Duodenal mucosa (tissue), 2 donors: ENCODE results near the gene WLS.

Source experiments
- H3K27ac ChIP-seq: one replicate; pipeline ENCODE4 v1.7.0; 2013; ENCODE audit warnings: low read depth, low read length
- H3K27me3 ChIP-seq, 2 donors: one replicate each; pipeline ENCODE4 v1.7.0; 2013; ENCODE audit warnings: low read length in 2 of 2, control low read depth in 1 of 2; ENCODE audit not compliant: insufficient read depth in 2 of 2, control insufficient read depth in 1 of 2
- H3K36me3 ChIP-seq, 2 donors: one replicate each; pipeline ENCODE4 v1.7.0; 2013; ENCODE audit warnings: low read length in 2 of 2, control low read depth in 1 of 2; ENCODE audit not compliant: insufficient read depth in 2 of 2, control insufficient read depth in 1 of 2
- H3K4me1 ChIP-seq, 2 donors: one replicate each; pipeline ENCODE4 v1.7.0; 2013; ENCODE audit warnings: low read length in 2 of 2, control low read depth in 1 of 2; ENCODE audit not compliant: insufficient read depth in 2 of 2, control insufficient read depth in 1 of 2
- H3K4me3 ChIP-seq, 2 donors: one replicate each; pipeline ENCODE4 v1.7.0; 2013; ENCODE audit warnings: low read length in 2 of 2, low read depth in 1 of 2
- H3K9ac ChIP-seq, 2 donors: one replicate each; pipeline ENCODE4 v1.7.0; 2013; ENCODE audit warnings: low read length in 2 of 2, low read depth in 1 of 2
- H3K9me3 ChIP-seq, 2 donors: one replicate each; pipeline ENCODE4 v1.7.0; 2013; ENCODE audit warnings: low read length in 2 of 2, control low read depth in 1 of 2; ENCODE audit not compliant: control insufficient read depth in 1 of 2

Gene WLS

DNA sequence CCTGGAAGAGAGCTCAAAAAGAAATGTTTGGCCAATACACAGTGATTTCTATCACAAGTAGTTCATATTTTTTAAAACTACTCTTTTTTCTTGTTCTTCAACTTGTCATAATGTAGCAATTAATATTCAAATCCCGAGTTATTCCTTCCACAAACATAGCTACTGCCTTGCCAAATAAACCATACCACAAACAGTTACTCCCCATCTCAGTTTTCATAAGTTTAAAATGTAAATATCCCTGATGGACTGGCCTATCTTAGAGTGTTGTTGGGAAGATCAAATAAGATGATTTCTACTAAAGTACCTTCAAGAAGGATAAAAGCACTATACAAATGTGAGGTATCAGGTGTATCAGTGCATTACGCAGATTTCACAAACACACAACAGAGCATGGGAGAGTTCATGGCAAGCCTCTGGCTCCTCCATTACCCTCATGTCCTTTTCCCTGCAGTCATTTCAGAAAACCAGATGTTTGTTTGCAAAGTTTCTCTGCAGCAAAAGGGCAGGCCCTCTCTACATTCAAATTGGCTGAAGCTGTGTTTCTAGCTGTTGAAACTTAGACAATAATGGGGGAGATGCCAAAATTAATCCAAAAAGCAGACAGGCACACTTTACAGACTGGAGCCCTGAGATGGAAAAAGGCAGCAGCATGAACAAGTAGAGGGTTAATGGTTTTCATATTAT is 16.1 kb downstream of the WLS start:
- no peak overlapping the region for H3K9ac ChIP-seq
- no peaks in the 10 kb centered on the region for H3K36me3 ChIP-seq
- no peak overlapping the region for H3K27ac ChIP-seq
- no peaks in the 10 kb centered on the region for H3K9me3 ChIP-seq
- H3K4me1 ChIP-seq, result peaks cover 3 to 15% of the 10 kb centered on the region in 2 donors
- H3K27me3 ChIP-seq, result no peaks in the 10 kb centered on the region
- H3K4me3 ChIP-seq, result no peak overlapping the region

- H3K27me3 ChIP-seq, result no peaks in the 10 kb centered on the region
- H3K36me3 ChIP-seq, result no peaks in the 10 kb centered on the region
- peaks cover 3 to 15% of the 10 kb centered on the region in 2 donors for H3K4me1 ChIP-seq
- no peaks in the 10 kb centered on the region for H3K9me3 ChIP-seq
- no peak overlapping the region for H3K4me3 ChIP-seq
- no peak overlapping the region for H3K27ac ChIP-seq
- no peak overlapping the region for H3K9ac ChIP-seq
Observed at GRCh38 chr1:68213843-68214242, 18.5 kb downstream of the WLS start.

- no peak overlapping the region for H3K9ac ChIP-seq
- peaks cover 3 to 15% of the 10 kb centered on the region in 2 donors for H3K4me1 ChIP-seq
- H3K9me3 ChIP-seq, result no peaks in the 10 kb centered on the region
- H3K27ac ChIP-seq, result no peak overlapping the region
- H3K27me3 ChIP-seq, result no peaks in the 10 kb centered on the region
- no peaks in the 10 kb centered on the region for H3K36me3 ChIP-seq
- no peak overlapping the region for H3K4me3 ChIP-seq
Observed at GRCh38 chr1:68211761-68212380, 20.5 kb downstream of the WLS start.

GRCh38 chr1:68210829-68211228 is 21.5 kb downstream of the WLS start:
- no peaks in the 10 kb centered on the region for H3K36me3 ChIP-seq
- H3K27ac ChIP-seq, result no peak overlapping the region
- no peaks in the 10 kb centered on the region for H3K9me3 ChIP-seq
- no peak overlapping the region for H3K4me3 ChIP-seq
- H3K4me1 ChIP-seq, result peaks cover 3 to 15% of the 10 kb centered on the region in 2 donors
- H3K9ac ChIP-seq, result no peak overlapping the region
- no peaks in the 10 kb centered on the region for H3K27me3 ChIP-seq

DNA sequence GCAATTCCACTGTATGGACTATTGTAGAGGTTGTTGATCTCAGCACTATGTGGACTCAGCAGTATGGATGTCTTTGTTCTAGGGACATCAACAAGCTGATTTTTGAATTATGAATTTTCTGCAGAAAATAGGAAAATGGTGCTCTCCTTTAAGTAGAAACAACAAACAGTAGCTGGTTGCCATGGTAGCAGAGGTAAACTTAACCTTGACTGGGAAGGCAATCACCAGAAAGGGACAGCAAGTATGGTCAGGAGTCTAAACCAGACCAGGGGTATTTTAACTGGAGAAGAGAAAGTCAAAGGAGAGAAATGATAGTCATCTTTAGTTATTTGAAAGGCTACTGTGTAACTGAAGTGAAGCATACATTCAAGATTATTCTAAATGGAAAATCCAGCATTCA is 22.3 kb downstream of the WLS start:
- peaks cover 3 to 15% of the 10 kb centered on the region in 2 donors for H3K4me1 ChIP-seq
- no peaks in the 10 kb centered on the region for H3K9me3 ChIP-seq
- H3K9ac ChIP-seq, result no peak overlapping the region
- H3K4me3 ChIP-seq, result no peak overlapping the region
- H3K27ac ChIP-seq, result no peak overlapping the region
- no peaks in the 10 kb centered on the region for H3K27me3 ChIP-seq
- no peaks in the 10 kb centered on the region for H3K36me3 ChIP-seq

- H3K27ac ChIP-seq, result no peak overlapping the region
- no peaks in the 10 kb centered on the region for H3K9me3 ChIP-seq
Observed at GRCh38 chr1:68206848-68207689, 25.3 kb downstream of the WLS start.

GRCh38 chr1:68205794-68206358 is 26.4 kb downstream of the WLS start:
- no peak overlapping the region for H3K4me3 ChIP-seq
- H3K27me3 ChIP-seq, result no peaks in the 10 kb centered on the region
- no peaks in the 10 kb centered on the region for H3K36me3 ChIP-seq
- no peak overlapping the region for H3K9ac ChIP-seq
- H3K27ac ChIP-seq, result no peak overlapping the region
- no peaks in the 10 kb centered on the region for H3K9me3 ChIP-seq
- no peaks in the 10 kb centered on the region for H3K4me1 ChIP-seq

More at GRCh38 chr1:68206848-68207689, 25.3 kb downstream of the WLS start:
- H3K27me3 ChIP-seq, result no peaks in the 10 kb centered on the region
- no peak overlapping the region for H3K9ac ChIP-seq
- H3K36me3 ChIP-seq, result no peaks in the 10 kb centered on the region
- no peak overlapping the region for H3K4me3 ChIP-seq
- no peaks in the 10 kb centered on the region for H3K4me1 ChIP-seq

- Histone ChIP-seq H3K27ac (no peak overlapping the region), H3K9me3 (no peaks in the 10 kb centered on the region), H3K4me1 (no peaks in the 10 kb centered on the region), H3K4me3 (no peak overlapping the region), H3K27me3 (no peaks in the 10 kb centered on the region), H3K36me3 (no peaks in the 10 kb centered on the region), H3K9ac (no peak overlapping the region)
Observed at GRCh38 chr1:68204977-68205630, 27.2 kb downstream of the WLS start.

GRCh38 chr1:68202239-68202832 is 30.0 kb downstream of the WLS start:
- Histone ChIP-seq H3K4me1 (peaks cover 14 to 25% of the 10 kb centered on the region in 2 donors), H3K36me3 (no peaks in the 10 kb centered on the region), H3K9me3 (no peaks in the 10 kb centered on the region), H3K4me3 (no peak overlapping the region), H3K27ac (no peak overlapping the region), H3K27me3 (no peaks in the 10 kb centered on the region), H3K9ac (no peak overlapping the region)
